ENCODE data around the gene CAMTA1. TPM values are rescaled to one million over a fixed set of nuclear protein-coding genes. Genes with fewer than 3 reads are reported as not detected.

The CAMTA1 gene
- total RNA-seq, 4 donors from 2014 or later: 45.3 to 68.9 (median 62.0) TPM

DNA sequence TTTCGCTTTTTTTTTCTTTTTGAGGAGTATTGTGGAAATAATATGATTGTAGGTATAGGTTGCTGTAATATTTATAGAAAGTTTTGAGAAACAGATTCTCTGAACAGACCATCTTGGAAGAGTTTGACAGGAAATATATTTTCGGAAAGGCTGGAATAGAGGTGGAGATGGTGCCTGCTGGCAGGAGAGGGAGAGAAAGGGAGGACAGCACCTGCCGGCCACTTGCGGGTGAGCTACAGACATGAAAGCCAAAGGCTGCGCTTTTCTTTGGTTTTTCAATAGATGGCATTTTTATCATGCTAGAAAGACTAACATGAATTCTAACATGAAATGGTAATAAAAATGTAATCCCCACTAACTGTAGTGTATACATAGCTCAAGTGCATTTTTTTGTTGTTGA is 82.1 kb downstream of the CAMTA1 start:
- DNase-seq (ENCODE audit: low spot score): no peak
- no peak for TF ChIP-seq CTCF (IDR thresholded peaks at IDR 0.05)
- ATAC-seq (ENCODE audit: low FRiP score): no peak

- no peak for TF ChIP-seq CTCF (IDR thresholded peaks at IDR 0.05)
- ATAC-seq (ENCODE audit: low FRiP score) (no peak), DNase-seq (ENCODE audit: low spot score) (no peak)
These were observed 82.7 kb downstream of the CAMTA1 start for GRCh38 chr1:6867729-6868659.

GRCh38 chr1:6868660-6869380 is 83.6 kb downstream of the CAMTA1 start:
- DNase-seq (ENCODE audit: low spot score): no peak
- ATAC-seq (ENCODE audit: low FRiP score): no peak
- TF ChIP-seq CTCF (IDR thresholded peaks at IDR 0.05): no peak

GRCh38 chr1:6869545-6869944 is 84.3 kb downstream of the CAMTA1 start:
- no peak for ATAC-seq (ENCODE audit: low FRiP score)

DNA sequence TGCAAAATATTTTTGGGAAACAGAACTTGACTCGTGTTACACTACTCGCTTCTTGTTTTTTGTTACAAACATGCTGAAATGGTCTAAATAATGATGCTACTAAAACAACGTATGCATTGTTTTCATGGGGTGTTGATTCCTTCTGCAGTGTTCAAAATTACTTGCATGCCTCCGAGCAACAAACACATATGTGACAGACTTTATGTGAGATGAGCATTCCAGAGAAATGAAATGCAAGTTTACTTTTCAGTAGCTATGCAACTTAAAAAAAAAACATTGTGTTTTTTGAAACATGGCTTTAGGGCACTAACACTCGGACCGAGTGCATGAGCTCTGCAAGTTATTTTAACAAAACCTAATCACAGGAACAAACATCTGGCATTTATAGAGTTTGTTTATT is 84.8 kb downstream of the CAMTA1 start:
- TF ChIP-seq CTCF (IDR thresholded peaks at IDR 0.05): no peak
- ATAC-seq (ENCODE audit: low FRiP score): no peak
- no peak for DNase-seq (ENCODE audit: low spot score)

More at GRCh38 chr1:6869545-6869944, 84.3 kb downstream of the CAMTA1 start:
- TF ChIP-seq CTCF (IDR thresholded peaks at IDR 0.05): no peak
- DNase-seq (ENCODE audit: low spot score): no peak

DNA sequence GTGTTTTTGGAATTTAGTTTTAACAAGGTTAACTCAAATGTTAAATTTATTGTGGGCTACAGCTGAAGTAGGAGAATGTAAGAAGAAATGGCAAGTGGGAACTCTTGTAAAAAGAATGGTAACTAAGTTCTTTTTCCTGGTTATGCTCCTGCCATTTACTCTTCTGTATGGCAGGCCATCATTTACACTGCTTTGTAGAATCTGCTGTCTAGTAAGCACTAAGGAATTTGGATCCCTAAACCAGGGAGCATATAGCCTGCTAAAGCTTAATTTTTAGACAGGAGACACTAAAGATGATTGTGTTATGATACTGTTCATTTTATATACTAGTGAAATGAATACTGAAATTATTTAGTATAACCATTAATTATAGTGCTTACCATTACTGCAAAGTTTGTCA is 85.3 kb downstream of the CAMTA1 start:
- no peak for TF ChIP-seq CTCF (IDR thresholded peaks at IDR 0.05)

More for the DNA sequence above, 85.3 kb downstream of the CAMTA1 start:
- DNase-seq (ENCODE audit: low spot score): no peak
- no peak for ATAC-seq (ENCODE audit: low FRiP score)

Measured in omental fat pad (tissue), 4 donors.